Tibial artery (tissue), 4 donors: Measurements from ENCODE around the gene LCP1.

Experiments used
- DNase-seq, 2 donors: peaks; one replicate each; pipeline ENCODE4 v3.0.0-alpha.2; 2019
- H3K27ac ChIP-seq, 2 donors: fragments of 200-600 bp; sonication (generic) in 1 of 2; 1 replicate in 1 of 2; 2 replicates in 1 of 2; pipeline ENCODE4 v1.5.1; 2018 to 2019; ENCODE audit warnings: mild to moderate bottlenecking in 1 of 2
- H3K27me3 ChIP-seq, 2 donors: fragments of 200-600 bp; sonication (generic) in 1 of 2; one replicate each; pipeline versions ENCODE4 v1.5.1 to v1.6.0; 2016 to 2019
- H3K36me3 ChIP-seq, 3 donors: fragments of 200-600 bp; sonication (generic) in 2 of 3; one replicate each; pipeline ENCODE4 v1.5.1; 2016 to 2019; ENCODE audit warnings: mild to moderate bottlenecking in 2 of 3
- H3K4me1 ChIP-seq, 4 donors: fragments of 200-600 bp; sonication (generic) in 2 of 4; 1 replicate in 3 of 4; 2 replicates in 1 of 4; pipeline ENCODE4 v1.5.1; 2016 to 2019
- H3K4me3 ChIP-seq, 2 donors: fragments of 200-600 bp; sonication (generic) in 1 of 2; 1 replicate in 1 of 2; 2 replicates in 1 of 2; pipeline ENCODE4 v1.5.1; 2018 to 2019; ENCODE audit warnings: mild to moderate bottlenecking in 2 of 2
- H3K9me3 ChIP-seq, 3 donors: fragments of 200-600 bp; sonication (generic) in 1 of 3; one replicate each; pipeline ENCODE4 v1.5.1; 2016 to 2019
- intact Hi-C: fragments of 100-400 bp; cut with DNase I; formaldehyde crosslinking; loops from one replicate; pipeline ENCODE4 v1.15.0; 2023; ENCODE audit warnings: low total_unique reads
- TF ChIP-seq, protein P1 (sequence below), 2 experiments: fragments of 200-600 bp in 1 of 2; fragments of 450-650 bp in 1 of 2; IDR thresholded peaks; one replicate each; pipeline ENCODE4 v1.5.1; 2017 to 2019; ENCODE audit warnings: antibody characterized with exemption in 2 of 2, mild to moderate bottlenecking in 1 of 2, moderate library complexity in 1 of 2

LCP1 gene

DNA sequence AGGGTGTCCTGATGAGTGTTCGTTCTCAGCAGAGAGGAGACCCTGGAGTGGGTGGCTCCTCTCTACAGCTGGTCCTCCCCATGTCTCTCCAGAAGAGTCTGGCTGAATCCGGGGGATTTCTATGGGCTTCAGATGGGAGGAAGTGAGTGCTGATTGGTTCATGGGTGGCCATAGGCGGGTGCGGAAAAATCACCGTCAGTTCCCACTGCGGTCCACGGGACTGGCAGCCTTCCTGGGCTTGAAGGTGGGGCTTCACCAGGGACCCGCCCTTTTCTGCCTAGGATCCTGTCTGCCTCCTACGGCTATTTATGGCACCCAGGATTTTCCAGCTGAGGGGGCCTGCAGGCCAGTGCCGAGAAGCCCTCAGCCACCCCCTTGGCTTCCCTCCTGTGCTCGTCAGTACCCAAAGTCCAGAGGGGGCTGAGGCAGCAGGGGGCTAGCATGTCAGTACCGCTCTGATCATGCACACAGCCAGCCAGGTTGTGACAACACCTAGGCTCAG, 95.5 kb downstream of the LCP1 start:
- TF ChIP-seq, protein P1, sequence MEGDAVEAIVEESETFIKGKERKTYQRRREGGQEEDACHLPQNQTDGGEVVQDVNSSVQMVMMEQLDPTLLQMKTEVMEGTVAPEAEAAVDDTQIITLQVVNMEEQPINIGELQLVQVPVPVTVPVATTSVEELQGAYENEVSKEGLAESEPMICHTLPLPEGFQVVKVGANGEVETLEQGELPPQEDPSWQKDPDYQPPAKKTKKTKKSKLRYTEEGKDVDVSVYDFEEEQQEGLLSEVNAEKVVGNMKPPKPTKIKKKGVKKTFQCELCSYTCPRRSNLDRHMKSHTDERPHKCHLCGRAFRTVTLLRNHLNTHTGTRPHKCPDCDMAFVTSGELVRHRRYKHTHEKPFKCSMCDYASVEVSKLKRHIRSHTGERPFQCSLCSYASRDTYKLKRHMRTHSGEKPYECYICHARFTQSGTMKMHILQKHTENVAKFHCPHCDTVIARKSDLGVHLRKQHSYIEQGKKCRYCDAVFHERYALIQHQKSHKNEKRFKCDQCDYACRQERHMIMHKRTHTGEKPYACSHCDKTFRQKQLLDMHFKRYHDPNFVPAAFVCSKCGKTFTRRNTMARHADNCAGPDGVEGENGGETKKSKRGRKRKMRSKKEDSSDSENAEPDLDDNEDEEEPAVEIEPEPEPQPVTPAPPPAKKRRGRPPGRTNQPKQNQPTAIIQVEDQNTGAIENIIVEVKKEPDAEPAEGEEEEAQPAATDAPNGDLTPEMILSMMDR (IDR thresholded peaks at IDR 0.05) = no peak
- Histone ChIP-seq H3K27me3 (no peaks in the 10 kb centered on the region), H3K4me3 (no peak overlapping the region), H3K36me3 (no peaks in the 10 kb centered on the region), H3K9me3 (no peaks in the 10 kb centered on the region), H3K27ac (no peak overlapping the region), H3K4me1 (no peaks in the 10 kb centered on the region)
- intact Hi-C loops = no loop called here
- no peak for DNase-seq

DNA sequence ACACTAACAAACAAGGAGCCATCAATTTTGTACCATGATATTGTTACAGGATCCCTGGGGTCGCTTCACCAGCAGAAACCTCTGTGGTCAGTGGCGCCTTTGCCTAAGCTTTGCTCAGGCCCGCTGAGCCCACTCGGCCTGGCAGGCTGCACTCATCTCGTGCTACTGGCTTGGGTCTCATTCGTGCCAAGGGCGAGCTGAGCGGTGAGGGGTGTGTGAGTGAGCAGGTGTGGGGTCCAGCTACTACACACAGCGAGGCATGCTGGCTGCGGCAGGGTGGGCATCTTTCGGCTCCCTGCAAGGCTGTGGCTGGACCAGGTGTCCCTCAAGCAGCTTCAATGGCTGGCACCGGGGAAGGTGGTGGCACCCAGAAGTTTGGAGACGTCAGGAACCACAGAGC, 96.2 kb downstream of the LCP1 start:
- Histone ChIP-seq H3K27ac (no peak overlapping the region), H3K4me1 (no peaks in the 10 kb centered on the region), H3K4me3 (no peak overlapping the region), H3K9me3 (no peaks in the 10 kb centered on the region), H3K36me3 (no peaks in the 10 kb centered on the region), H3K27me3 (no peaks in the 10 kb centered on the region)
- TF ChIP-seq, protein P1 (IDR thresholded peaks at IDR 0.05) = no peak
- intact Hi-C loops = no loop called here
- DNase-seq = no peak

DNA sequence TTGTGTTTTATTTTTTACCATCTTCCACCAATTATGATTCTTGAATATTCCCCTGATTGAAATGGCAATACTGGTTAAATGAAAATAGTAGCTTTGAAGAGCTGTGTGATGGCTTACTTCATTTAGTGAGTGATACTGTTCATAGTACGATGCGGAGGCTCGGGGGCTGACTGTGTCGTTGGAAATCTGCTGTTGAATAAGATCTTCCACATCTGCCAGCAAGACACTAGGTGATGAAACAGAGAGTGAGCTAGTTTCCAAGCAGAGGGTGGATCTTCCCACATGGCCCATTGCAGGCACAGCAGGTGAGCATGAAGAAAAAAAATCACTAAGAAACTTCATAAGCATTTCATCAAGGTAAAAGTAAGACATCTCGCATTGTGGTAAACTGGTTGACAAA, 99.7 kb downstream of the LCP1 start:
- Histone ChIP-seq H3K9me3 (no peaks in the 10 kb centered on the region), H3K27me3 (no peaks in the 10 kb centered on the region), H3K36me3 (no peaks in the 10 kb centered on the region), H3K4me1 (no peaks in the 10 kb centered on the region), H3K4me3 (no peak overlapping the region), H3K27ac (no peak overlapping the region)
- intact Hi-C loops = no loop called here
- TF ChIP-seq, protein P1 (IDR thresholded peaks at IDR 0.05) = no peak
- DNase-seq = no peak

DNA sequence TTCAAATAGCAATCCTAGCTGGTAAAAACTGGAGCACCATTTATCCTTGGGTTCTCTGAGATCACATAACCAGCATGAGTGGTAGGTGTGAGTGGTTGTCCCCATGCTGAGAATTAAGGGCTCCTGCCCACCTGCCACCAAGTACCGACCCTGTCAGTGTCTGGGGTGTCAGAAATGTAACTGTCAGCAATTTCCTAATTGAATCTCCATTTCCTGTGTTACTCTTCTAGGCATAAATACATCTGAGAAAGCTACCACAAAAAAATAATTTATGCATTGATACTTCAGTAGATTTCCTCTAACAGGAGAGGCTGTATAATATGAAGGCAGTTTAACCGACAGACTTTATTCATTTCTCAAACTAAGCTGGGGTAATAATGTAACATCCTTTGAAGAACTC, 102.2 kb downstream of the LCP1 start:
- no peaks in the 10 kb centered on the region for H3K4me1 ChIP-seq
- H3K4me3 ChIP-seq = no peak overlapping the region
- H3K27me3 ChIP-seq = no peaks in the 10 kb centered on the region
- H3K27ac ChIP-seq = no peak overlapping the region
- intact Hi-C loops = no loop called here
- TF ChIP-seq, protein P1 (IDR thresholded peaks at IDR 0.05) = no peak
- DNase-seq = no peak
- no peaks in the 10 kb centered on the region for H3K36me3 ChIP-seq
- H3K9me3 ChIP-seq = no peaks in the 10 kb centered on the region

DNA sequence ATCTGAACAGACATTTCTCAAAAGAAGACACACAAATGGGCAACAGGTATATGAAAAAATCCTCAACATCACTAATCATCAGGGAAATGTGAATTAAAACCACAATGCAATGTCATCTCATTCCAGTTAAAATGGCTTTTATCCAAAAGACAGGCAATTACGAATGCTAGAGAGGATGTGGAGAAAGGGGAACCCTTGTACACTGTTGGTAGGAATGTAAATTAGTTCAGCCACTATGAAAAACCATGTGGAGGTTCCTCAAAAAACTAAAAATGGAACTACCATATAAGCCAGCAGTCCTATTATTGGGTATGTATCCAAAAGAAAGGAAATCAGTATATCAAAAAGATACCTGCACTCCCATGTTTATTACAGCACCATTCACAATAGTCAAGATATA, 104.7 kb downstream of the LCP1 start:
- H3K36me3 ChIP-seq = no peaks in the 10 kb centered on the region
- H3K4me1 ChIP-seq = no peaks in the 10 kb centered on the region
- intact Hi-C loops = no loop called here
- no peaks in the 10 kb centered on the region for H3K27me3 ChIP-seq
- no peak overlapping the region for H3K4me3 ChIP-seq
- no peak for DNase-seq
- no peak overlapping the region for H3K27ac ChIP-seq
- TF ChIP-seq, protein P1 (IDR thresholded peaks at IDR 0.05) = no peak
- H3K9me3 ChIP-seq = no peaks in the 10 kb centered on the region

DNA sequence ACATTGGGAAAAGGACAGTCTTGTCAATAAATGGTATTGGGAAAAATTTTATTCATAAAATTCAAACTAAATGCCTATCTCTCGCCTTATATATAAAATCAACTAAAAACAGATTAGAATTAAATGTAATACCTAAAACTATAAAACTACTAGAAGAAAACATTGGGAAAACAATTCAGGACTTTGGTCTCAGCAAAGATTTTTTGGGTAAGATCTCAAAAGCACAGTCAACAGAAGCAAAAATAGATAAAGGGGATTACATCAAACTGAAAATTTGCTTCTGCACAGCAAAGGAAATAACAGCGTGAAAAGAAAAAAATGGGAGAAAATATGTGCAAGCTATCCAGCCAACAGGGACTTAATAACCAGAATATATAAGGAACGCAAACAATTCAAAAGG, 105.2 kb downstream of the LCP1 start:
- TF ChIP-seq, protein P1 (IDR thresholded peaks at IDR 0.05) = no peak

More for the DNA sequence above, 105.2 kb downstream of the LCP1 start:
- Histone ChIP-seq H3K36me3 (no peaks in the 10 kb centered on the region), H3K27ac (no peak overlapping the region), H3K27me3 (no peaks in the 10 kb centered on the region), H3K4me3 (no peak overlapping the region), H3K9me3 (no peaks in the 10 kb centered on the region), H3K4me1 (no peaks in the 10 kb centered on the region)
- intact Hi-C loops = no loop called here
- DNase-seq = no peak
